IMR-90 (cell line): ENCODE measurements around the gene NUP93. TPM values are rescaled to one million over a fixed set of nuclear protein-coding genes. Genes with fewer than 3 reads are reported as not detected.

Experiments used
- RCOR1 ChIP-seq: IDR thresholded peaks from 2 replicates; pipeline ENCODE4 v1.6.1; 2012; ENCODE audit warnings: mild to moderate bottlenecking, low read length, improper control_type of control experiment; ENCODE audit not compliant: insufficient replicate concordance
- polyA plus RNA-seq, 3 experiments: library from polyadenylated mRNA; depleted of rRNA; stranded (reverse); fragments of >200 nt; gene quantifications; 2 replicates each; pipeline ENCODE4 v1.2.3, GENCODE V29; 2012; ENCODE audit warnings: low replicate concordance in 1 of 3
- total RNA-seq: library from RNA; depleted of rRNA; stranded (reverse); fragments of >200 nt; gene quantifications from 2 replicates; pipeline ENCODE4 v1.2.3, GENCODE V29; 2012
- TF ChIP-seq, protein P1 (sequence below): fragments of 150-350 bp; IDR thresholded peaks from 2 replicates; pipeline ENCODE4 v1.6.1; 2016; ENCODE audit warnings: low read depth, mild to moderate bottlenecking, low read length, moderate library complexity, borderline replicate concordance

NUP93 gene
- total and polyA plus RNA-seq, 2 of the 4 experiments (the other 2 are of a cell fraction), result 54.6 to 72.6 TPM

DNA sequence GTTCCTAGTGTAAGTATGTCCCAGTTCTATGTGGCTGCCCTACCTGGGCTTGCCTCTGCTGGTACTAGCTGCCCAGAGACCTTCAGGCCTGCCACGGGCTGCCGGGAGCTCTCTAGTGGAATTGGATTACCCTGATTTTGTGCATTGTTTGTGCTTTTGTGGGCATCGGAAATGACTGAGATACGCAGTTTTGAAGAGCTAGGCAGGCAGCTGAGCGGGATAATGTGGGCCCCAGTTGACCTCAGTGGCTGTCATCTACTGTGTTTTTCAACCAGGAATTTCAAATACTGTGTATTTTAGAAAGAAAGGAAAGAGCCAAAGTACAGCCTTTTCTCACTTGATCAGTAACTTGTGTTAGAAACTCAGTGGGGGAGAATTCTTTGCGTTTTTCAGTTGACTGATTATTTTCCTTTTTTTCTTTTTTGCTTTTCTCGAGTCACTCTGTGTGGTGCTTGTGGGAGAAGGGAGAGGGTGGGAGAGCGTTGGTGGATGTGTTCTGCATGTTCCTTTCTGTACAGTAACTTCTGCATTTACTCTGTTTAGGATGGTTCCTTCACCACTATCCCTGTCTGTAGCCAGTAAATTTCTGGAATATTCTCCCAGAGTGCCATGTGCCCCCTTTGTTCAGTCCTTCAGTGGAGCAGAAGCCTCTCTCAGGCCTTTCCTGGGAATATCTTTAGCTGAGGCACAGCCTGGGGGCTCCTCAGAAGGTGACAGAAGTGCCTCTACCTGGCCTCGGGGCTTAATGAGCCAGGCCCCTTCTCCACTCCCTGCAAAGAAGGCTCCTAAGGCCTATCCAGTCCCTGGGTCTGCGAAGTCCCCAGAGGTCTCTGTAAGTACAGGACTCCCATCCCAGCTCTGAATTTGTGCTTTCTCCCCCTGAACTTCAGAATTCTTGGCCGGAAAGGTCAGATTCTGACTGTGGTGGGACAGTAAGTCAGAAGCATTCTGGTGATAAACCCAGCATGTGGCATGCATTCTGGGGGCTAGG lies 120.1 kb downstream of the NUP93 start (continued):
- TF ChIP-seq, protein P1, sequence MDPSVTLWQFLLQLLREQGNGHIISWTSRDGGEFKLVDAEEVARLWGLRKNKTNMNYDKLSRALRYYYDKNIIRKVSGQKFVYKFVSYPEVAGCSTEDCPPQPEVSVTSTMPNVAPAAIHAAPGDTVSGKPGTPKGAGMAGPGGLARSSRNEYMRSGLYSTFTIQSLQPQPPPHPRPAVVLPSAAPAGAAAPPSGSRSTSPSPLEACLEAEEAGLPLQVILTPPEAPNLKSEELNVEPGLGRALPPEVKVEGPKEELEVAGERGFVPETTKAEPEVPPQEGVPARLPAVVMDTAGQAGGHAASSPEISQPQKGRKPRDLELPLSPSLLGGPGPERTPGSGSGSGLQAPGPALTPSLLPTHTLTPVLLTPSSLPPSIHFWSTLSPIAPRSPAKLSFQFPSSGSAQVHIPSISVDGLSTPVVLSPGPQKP, result no peak
- no peak for TF ChIP-seq RCOR1
